Parathyroid adenoma (tissue), 2 donors: ENCODE measurements around the gene BDNF.

Source experiments
- H2AFZ ChIP-seq: fragments of 300-600 bp; sonication (generic); one replicate; pipeline ENCODE4 v1.7.0; 2017; ENCODE audit warnings: antibody characterized with exemption, mild to moderate bottlenecking
- H3K27ac ChIP-seq: fragments of 300-600 bp; sonication (generic); one replicate; pipeline ENCODE4 v1.7.0; 2017
- H3K27me3 ChIP-seq: fragments of 300-600 bp; sonication (generic); one replicate; pipeline ENCODE4 v1.7.0; 2017; ENCODE audit warnings: low read length; ENCODE audit not compliant: control insufficient read depth, insufficient read depth
- H3K36me3 ChIP-seq: fragments of 300-600 bp; sonication (generic); one replicate; pipeline ENCODE4 v1.7.0; 2017; ENCODE audit warnings: low read length; ENCODE audit not compliant: control insufficient read depth, insufficient read depth
- H3K4me1 ChIP-seq: fragments of 300-600 bp; sonication (generic); one replicate; pipeline ENCODE4 v1.7.0; 2017; ENCODE audit warnings: control low read depth
- H3K4me2 ChIP-seq: fragments of 300-600 bp; sonication (generic); one replicate; pipeline ENCODE4 v1.7.0; 2017; ENCODE audit warnings: low read length
- H3K4me3 ChIP-seq: fragments of 300-600 bp; sonication (generic); one replicate; pipeline ENCODE4 v1.7.0; 2017; ENCODE audit warnings: low read depth, low read length
- H3K79me2 ChIP-seq: fragments of 300-600 bp; sonication (generic); one replicate; pipeline ENCODE4 v1.7.0; 2017; ENCODE audit warnings: control low read depth
- H3K9ac ChIP-seq: fragments of 300-600 bp; sonication (generic); one replicate; pipeline ENCODE4 v1.7.0; 2017; ENCODE audit warnings: mild to moderate bottlenecking
- H3K9me3 ChIP-seq: fragments of 300-600 bp; sonication (generic); one replicate; pipeline ENCODE4 v1.7.0; 2017; ENCODE audit warnings: low read length; ENCODE audit not compliant: control insufficient read depth
- CTCF ChIP-seq: fragments of 300-600 bp; sonication (generic); IDR thresholded peaks from one replicate; pipeline ENCODE4 v1.7.0; 2017; ENCODE audit warnings: antibody characterized with exemption, mild to moderate bottlenecking
- donor health status: primary hyperparathyroidism.

Gene BDNF

GRCh38 chr11:27653990-27654758, 46.1 kb downstream of the BDNF start:
- Histone ChIP-seq H3K9ac (no peak overlapping the region), H3K27me3 (no peaks in the 10 kb centered on the region), H3K79me2 (no peaks in the 10 kb centered on the region), H3K4me2 (no peak overlapping the region), H3K4me3 (no peak overlapping the region), H2AFZ (no peak overlapping the region), H3K27ac (no peak overlapping the region), H3K4me1 (no peaks in the 10 kb centered on the region), H3K9me3 (no peaks in the 10 kb centered on the region), H3K36me3 (no peaks in the 10 kb centered on the region)
- no peak for TF ChIP-seq CTCF

DNA sequence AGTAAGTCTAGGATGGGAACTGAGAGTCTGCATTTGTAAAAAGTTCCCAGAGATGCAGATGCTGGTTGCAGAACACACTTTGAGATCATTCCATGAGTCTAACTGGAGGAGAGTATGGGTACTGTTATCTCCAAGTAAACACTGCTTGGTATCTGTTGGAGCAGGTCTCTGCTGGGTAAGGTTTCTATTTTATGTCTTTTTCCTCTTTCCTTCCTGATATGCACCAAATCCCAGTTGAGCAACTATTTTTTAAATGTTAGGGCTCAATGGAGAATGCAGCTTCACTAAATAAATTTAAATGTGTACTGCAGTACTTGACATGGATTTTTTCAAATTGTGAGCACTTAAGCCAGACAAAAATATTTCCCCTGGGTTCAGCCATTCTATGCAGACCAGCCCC, 48.5 kb downstream of the BDNF start:
- no peak overlapping the region for H3K9ac ChIP-seq
- no peaks in the 10 kb centered on the region for H3K4me1 ChIP-seq
- H3K79me2 ChIP-seq, result no peaks in the 10 kb centered on the region
- H3K27me3 ChIP-seq, result no peaks in the 10 kb centered on the region
- no peak overlapping the region for H2AFZ ChIP-seq
- no peak overlapping the region for H3K4me2 ChIP-seq
- H3K27ac ChIP-seq, result no peak overlapping the region
- TF ChIP-seq CTCF, result no peak
- no peaks in the 10 kb centered on the region for H3K9me3 ChIP-seq
- H3K36me3 ChIP-seq, result no peaks in the 10 kb centered on the region
- H3K4me3 ChIP-seq, result no peak overlapping the region

- Histone ChIP-seq H3K4me1 (no peaks in the 10 kb centered on the region), H2AFZ (no peak overlapping the region), H3K79me2 (no peaks in the 10 kb centered on the region), H3K9ac (no peak overlapping the region), H3K4me2 (no peak overlapping the region), H3K4me3 (no peak overlapping the region), H3K9me3 (no peaks in the 10 kb centered on the region), H3K36me3 (no peaks in the 10 kb centered on the region), H3K27me3 (no peaks in the 10 kb centered on the region), H3K27ac (no peak overlapping the region)
- no peak for TF ChIP-seq CTCF
These were observed 49.3 kb downstream of the BDNF start for GRCh38 chr11:27650988-27651387.

GRCh38 chr11:27649800-27650199, 50.5 kb downstream of the BDNF start:
- Histone ChIP-seq H3K9me3 (no peaks in the 10 kb centered on the region), H2AFZ (no peak overlapping the region), H3K4me2 (no peak overlapping the region), H3K27ac (no peak overlapping the region), H3K79me2 (no peaks in the 10 kb centered on the region), H3K27me3 (no peaks in the 10 kb centered on the region), H3K4me3 (no peak overlapping the region), H3K36me3 (no peaks in the 10 kb centered on the region), H3K9ac (no peak overlapping the region), H3K4me1 (no peaks in the 10 kb centered on the region)
- TF ChIP-seq CTCF, result no peak

- Histone ChIP-seq H3K79me2 (no peaks in the 10 kb centered on the region), H3K4me1 (no peaks in the 10 kb centered on the region), H3K27me3 (no peaks in the 10 kb centered on the region), H3K4me2 (no peak overlapping the region), H3K9ac (no peak overlapping the region), H2AFZ (no peak overlapping the region), H3K9me3 (no peaks in the 10 kb centered on the region), H3K4me3 (no peak overlapping the region), H3K36me3 (no peaks in the 10 kb centered on the region), H3K27ac (no peak overlapping the region)
- TF ChIP-seq CTCF, result no peak
These were observed 51.4 kb downstream of the BDNF start for GRCh38 chr11:27648840-27649239.
